Endothelial cell of umbilical vein (primary cell): ENCODE data around the gene C3orf22. TPM values are rescaled to one million over a fixed set of nuclear protein-coding genes. Genes with fewer than 3 reads are reported as not detected.

Source experiments
- BruUV-seq: library from RNA; stranded (reverse); fragments of 400-500 nt; replicated peaks from 2 replicates; lab custom pipeline; 2021; lab: Mats Ljungman, UMichigan
- CTCF ChIA-PET: fragments of 300-600, 350-600 bp; sonication (Branson Sonifier 250); formaldehyde crosslinking; loops from one replicate; lab custom pipeline; 2021; ENCODE audit warnings: antibody characterized with exemption, inconsistent platforms; lab: Charles Lee
- POLR2A ChIA-PET: fragments of 300-600, 350-600 bp; sonication (Branson Sonifier 250); formaldehyde crosslinking; loops from one replicate; lab custom pipeline; 2021; ENCODE audit warnings: antibody characterized with exemption, inconsistent platforms; lab: Charles Lee
- DNase-seq: peaks from one replicate; pipeline ENCODE4 v3.0.0-alpha.2; 2011; ENCODE audit warnings: low read depth, low spot score
- FAIRE-seq: peaks from 2 replicates; lab custom pipeline; 2011; peaks lifted over from hg19 to GRCh38; lab: Jason Lieb, UNC
- H2AFZ ChIP-seq: 2 replicates; pipeline ENCODE4 v1.6.0; 2012; ENCODE audit warnings: low read depth, low read length, control low read depth, inconsistent platforms
- H3K27ac ChIP-seq: 2 replicates; pipeline ENCODE4 v1.5.1; 2011; ENCODE audit warnings: low read depth, mild to moderate bottlenecking, control low read depth, low read length, moderate library complexity; ENCODE audit not compliant: insufficient read depth
- H3K27me3 ChIP-seq, 2 experiments: 2 replicates each; pipeline versions ENCODE4 v1.6.0 to v1.6.1; 2011; ENCODE audit warnings: low read length in 2 of 2, mixed read lengths in 1 of 2; ENCODE audit not compliant: control insufficient read depth in 2 of 2, insufficient read depth in 2 of 2
- H3K36me3 ChIP-seq, 2 experiments: 2 replicates in 1 of 2; 3 replicates in 1 of 2; pipeline ENCODE4 v1.5.1; 2011; ENCODE audit warnings: low read length in 2 of 2, mild to moderate bottlenecking in 1 of 2, moderate library complexity in 1 of 2; ENCODE audit not compliant: control insufficient read depth in 2 of 2, insufficient read depth in 2 of 2; ENCODE audit errors: extremely low read depth in 1 of 2
- H3K4me1 ChIP-seq: 3 replicates; pipeline ENCODE4 v1.5.1; 2011; ENCODE audit warnings: mild to moderate bottlenecking, low read length; ENCODE audit not compliant: control insufficient read depth, insufficient read depth; ENCODE audit errors: extremely low read depth
- H3K4me2 ChIP-seq: 2 replicates; pipeline ENCODE4 v1.6.1; 2011; ENCODE audit warnings: low read length, control low read depth, mixed read lengths; ENCODE audit not compliant: insufficient read depth
- H3K4me3 ChIP-seq, 3 experiments: fragments of 200-600 bp in 1 of 3; sonication (generic), shearing (Covaris generic) in 1 of 3; replicated peaks in 1 of 3; 2 replicates each; pipeline ENCODE4 v1.5.1; 2011 to 2016; ENCODE audit warnings: control low read depth in 3 of 3, low read length in 3 of 3, mild to moderate bottlenecking in 2 of 3, inconsistent platforms in 1 of 3, low read depth in 1 of 3, moderate library complexity in 1 of 3; ENCODE audit not compliant: insufficient read depth in 1 of 3
- H3K79me2 ChIP-seq: 2 replicates; pipeline ENCODE4 v1.6.0; 2012; ENCODE audit warnings: low read length, inconsistent platforms; ENCODE audit not compliant: control insufficient read depth, insufficient read depth
- H3K9ac ChIP-seq: replicated peaks from 2 replicates; pipeline ENCODE3; 2011; ENCODE audit warnings: low read length, control low read depth; ENCODE audit not compliant: insufficient read depth; ENCODE audit errors: extremely low read depth
- H3K9me1 ChIP-seq: replicated peaks from 3 replicates; pipeline ENCODE4 v1.6.0; 2011; ENCODE audit warnings: mild to moderate bottlenecking, low read length; ENCODE audit not compliant: control insufficient read depth, insufficient read depth; ENCODE audit errors: extremely low read depth
- H3K9me3 ChIP-seq: replicated peaks from 2 replicates; pipeline ENCODE4 v1.5.1; 2012; ENCODE audit warnings: low read length, inconsistent platforms; ENCODE audit not compliant: control insufficient read depth, insufficient read depth
- H4K20me1 ChIP-seq: replicated peaks from 2 replicates; pipeline ENCODE3; 2011; ENCODE audit warnings: mild to moderate bottlenecking, low read length; ENCODE audit not compliant: control insufficient read depth, insufficient read depth; ENCODE audit errors: extremely low read depth
- CTCF ChIP-seq, 2 donors: IDR thresholded peaks; 1 replicate in 1 of 2; 2 replicates in 1 of 2; pipeline ENCODE4 v1.5.1; 2011; ENCODE audit warnings: low read length in 2 of 2, mild to moderate bottlenecking in 2 of 2, moderate library complexity in 2 of 2, control low read depth in 1 of 2, inconsistent platforms in 1 of 2, low read depth in 1 of 2; ENCODE audit not compliant: insufficient read depth in 1 of 2; ENCODE audit errors: extremely low read depth in 1 of 2
- EZH2 ChIP-seq: IDR thresholded peaks from 2 replicates; pipeline ENCODE4 v1.6.1; 2012; ENCODE audit warnings: borderline replicate concordance, low read depth, mild to moderate bottlenecking, moderate library complexity, low read length, inconsistent platforms; ENCODE audit not compliant: severe bottlenecking
- FOS ChIP-seq: IDR thresholded peaks from 2 replicates; pipeline ENCODE4 v1.6.1; 2011; ENCODE audit warnings: mild to moderate bottlenecking, low read length, moderate library complexity, borderline replicate concordance; ENCODE audit not compliant: insufficient read depth
- GATA2 ChIP-seq: IDR thresholded peaks from 2 replicates; pipeline ENCODE4 v1.7.0; 2011; ENCODE audit warnings: low read depth, mild to moderate bottlenecking, moderate library complexity, mixed read lengths, low read length; ENCODE audit not compliant: insufficient read length, insufficient read depth
- JUN ChIP-seq: IDR thresholded peaks from 2 replicates; pipeline ENCODE4 v1.6.1; 2011; ENCODE audit warnings: borderline replicate concordance, low read depth; ENCODE audit not compliant: insufficient read length, insufficient read depth
- MAX ChIP-seq: IDR thresholded peaks from 2 replicates; pipeline ENCODE4 v1.6.1; 2011; ENCODE audit not compliant: insufficient read depth, insufficient read length
- MYC ChIP-seq: IDR thresholded peaks from one replicate; pipeline ENCODE4 v1.6.1; 2011; ENCODE audit warnings: mild to moderate bottlenecking, low read depth, low read length
- POLR2A ChIP-seq: IDR thresholded peaks from 2 replicates; pipeline ENCODE4 v1.6.1; 2012; ENCODE audit warnings: low read depth, mild to moderate bottlenecking, control low read depth, low read length
- POLR2AphosphoS5 ChIP-seq: IDR thresholded peaks from 2 replicates; pipeline ENCODE4 v1.6.1; 2012; ENCODE audit warnings: low read depth, mild to moderate bottlenecking, control low read depth, low read length, moderate library complexity; ENCODE audit not compliant: insufficient read depth
- dilution Hi-C: fragments of 300-500 bp; cut with MboI; formaldehyde crosslinking; loops from one replicate; pipeline ENCODE4 v1.15.0; 2019; ENCODE audit warnings: low sequenced_read_pairs; ENCODE audit not compliant: extremely low pct_ligation_motif_present
- intact Hi-C: fragments of 100-400 bp; cut with micrococcal nuclease; formaldehyde crosslinking; loops from one replicate; pipeline ENCODE4 v1.10.0; 2022
- polyA plus RNA-seq, 4 experiments: library from polyadenylated mRNA; depleted of rRNA in 3 of 4; stranded (reverse) in 3 of 4; unstranded in 1 of 4; fragments of >200 nt; gene quantifications; 2 replicates each; pipeline versions ENCODE4 v1.2.1 to v1.2.3, GENCODE V29; 2011 to 2012; ENCODE audit warnings: missing spikeins in 1 of 4
- total RNA-seq: library from RNA; stranded (reverse); gene quantifications from 2 replicates; pipeline ENCODE4 v1.2.3, GENCODE V29; 2021

C3orf22 gene
- total and polyA plus RNA-seq, 2 donors (not counting 3 experiments of a cell fraction or from before 2014, with no cell fraction given), result not detected

- Histone ChIP-seq H4K20me1 (no peaks in the 10 kb centered on the region), H3K9ac (no peak overlapping the region), H3K9me1 (no peaks in the 10 kb centered on the region), H3K4me3 (no peak overlapping the region), H3K4me1 (no peaks in the 10 kb centered on the region), H3K79me2 (no peaks in the 10 kb centered on the region), H3K4me2 (no peak overlapping the region), H2AFZ (no peak overlapping the region), H3K27me3 (peaks cover 2 to 13% of the 10 kb centered on the region in 2 experiments), H3K36me3 (no peaks in the 10 kb centered on the region), H3K27ac (no peak overlapping the region), H3K9me3 (no peaks in the 10 kb centered on the region)
- FAIRE-seq, result no peak
- intact Hi-C loops, result no loop called here
- POLR2A ChIA-PET, result no interaction called here
- dilution Hi-C loops, result no loop called here
- CTCF ChIA-PET, result interaction anchor here (1.6 kb wide), 1 partner anchor 8 kb away, joined by 5 read pairs; no protein-coding TSS in a partner anchor
- TF ChIP-seq FOS, result no peak
- TF ChIP-seq CTCF (IDR thresholded peaks at IDR 0.05; ENCODE audit: extremely low read depth in 1 of 2, insufficient read depth in 1 of 2, low read depth in 1 of 2, low read length in 2 of 2), result no peak
- TF ChIP-seq MAX, result no peak
- no peak for TF ChIP-seq GATA2
- no peak for TF ChIP-seq POLR2AphosphoS5
- no peak for TF ChIP-seq JUN
- TF ChIP-seq EZH2, result no peak
- no peak for TF ChIP-seq MYC
- TF ChIP-seq POLR2A, result no peak
- BruUV-seq, result no TSS peak
- DNase-seq, result no peak
Measured at GRCh38 chr3:126530171-126531050, 28.3 kb downstream of the C3orf22 start.
